Ovary (tissue), 3 donors: Measurements from ENCODE around the gene LDLRAD4.

Experiments
- EP300 ChIP-seq: sonication (generic); formaldehyde crosslinking; IDR thresholded peaks from one replicate; pipeline ENCODE4 v1.6.1; 2017; ENCODE audit warnings: antibody characterized with exemption
- POLR2A ChIP-seq: fragments of 450-650 bp; IDR thresholded peaks from one replicate; pipeline ENCODE4 v1.6.1; 2017; ENCODE audit warnings: antibody characterized with exemption, mild to moderate bottlenecking, moderate library complexity
- TF ChIP-seq, protein P1 (sequence below), 3 donors: fragments of 450-650 bp in 2 of 3; fragments of 200-600 bp in 1 of 3; IDR thresholded peaks; one replicate each; pipeline versions ENCODE4 v1.5.1 to v1.8.0; 2016 to 2022; ENCODE audit warnings: antibody characterized with exemption in 3 of 3, mild to moderate bottlenecking in 1 of 3
- donor health status: DM: no; HTN: no; CAD: no.

- TF ChIP-seq, protein P1, sequence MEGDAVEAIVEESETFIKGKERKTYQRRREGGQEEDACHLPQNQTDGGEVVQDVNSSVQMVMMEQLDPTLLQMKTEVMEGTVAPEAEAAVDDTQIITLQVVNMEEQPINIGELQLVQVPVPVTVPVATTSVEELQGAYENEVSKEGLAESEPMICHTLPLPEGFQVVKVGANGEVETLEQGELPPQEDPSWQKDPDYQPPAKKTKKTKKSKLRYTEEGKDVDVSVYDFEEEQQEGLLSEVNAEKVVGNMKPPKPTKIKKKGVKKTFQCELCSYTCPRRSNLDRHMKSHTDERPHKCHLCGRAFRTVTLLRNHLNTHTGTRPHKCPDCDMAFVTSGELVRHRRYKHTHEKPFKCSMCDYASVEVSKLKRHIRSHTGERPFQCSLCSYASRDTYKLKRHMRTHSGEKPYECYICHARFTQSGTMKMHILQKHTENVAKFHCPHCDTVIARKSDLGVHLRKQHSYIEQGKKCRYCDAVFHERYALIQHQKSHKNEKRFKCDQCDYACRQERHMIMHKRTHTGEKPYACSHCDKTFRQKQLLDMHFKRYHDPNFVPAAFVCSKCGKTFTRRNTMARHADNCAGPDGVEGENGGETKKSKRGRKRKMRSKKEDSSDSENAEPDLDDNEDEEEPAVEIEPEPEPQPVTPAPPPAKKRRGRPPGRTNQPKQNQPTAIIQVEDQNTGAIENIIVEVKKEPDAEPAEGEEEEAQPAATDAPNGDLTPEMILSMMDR (IDR thresholded peaks at IDR 0.05), result no peak
- no peak for TF ChIP-seq EP300
- no peak for TF ChIP-seq POLR2A
These were observed 38.9 kb upstream of the LDLRAD4 start for GRCh38 chr18:13179566-13180113.
